Activated CD4-positive, alpha-beta T cell treated with anti-CD3 and anti-CD28 coated beads, Interleukin-2, amount 10 ng/mL, durations not matched to agents 7 days and 5 days (primary cell): ENCODE results near the gene CLASP1. TPM values are rescaled to one million over a fixed set of nuclear protein-coding genes. Genes with fewer than 3 reads are reported as not detected.
"Not testable (repeated sequence)": the region's sequence is repeated elsewhere in the genome, so short reads cannot be mapped to it uniquely, and the experiment has no call there.

ENCODE experiments used
- CTCF ChIA-PET: fragments of 350-600 bp; sonication (Branson Sonifier 250); formaldehyde crosslinking; loops from one replicate; lab custom pipeline; 2021; ENCODE audit warnings: antibody characterized with exemption; lab: Charles Lee
- POLR2A ChIA-PET: fragments of 350-600 bp; sonication (Branson Sonifier 250); formaldehyde crosslinking; loops from one replicate; lab custom pipeline; 2021; ENCODE audit warnings: antibody characterized with exemption; lab: Charles Lee
- DNase-seq: peaks from one replicate; pipeline ENCODE4 v3.0.0-alpha.2; 2020
- H3K27ac Mint-ChIP-seq: one replicate; pipeline ENCODE4 v1.8.0; 2021; ENCODE audit warnings: mild to moderate bottlenecking, moderate library complexity, mixed read lengths
- H3K27me3 Mint-ChIP-seq: one replicate; pipeline ENCODE4 v1.8.0; 2021; ENCODE audit warnings: mixed read lengths
- H3K36me3 Mint-ChIP-seq: one replicate; pipeline ENCODE4 v1.8.0; 2021; ENCODE audit warnings: low read depth, mixed read lengths
- H3K4me1 Mint-ChIP-seq: one replicate; pipeline ENCODE4 v1.8.0; 2021; ENCODE audit warnings: mixed read lengths
- H3K4me3 Mint-ChIP-seq: one replicate; pipeline ENCODE4 v1.8.0; 2021; ENCODE audit warnings: mild to moderate bottlenecking, moderate library complexity, mixed read lengths
- H3K9me3 Mint-ChIP-seq: one replicate; pipeline ENCODE4 v1.8.0; 2021; ENCODE audit warnings: mixed read lengths
- total RNA-seq, 2 experiments: library from RNA; stranded (reverse); gene quantifications; one replicate each; pipeline ENCODE4 v1.2.3, GENCODE V29; 2021

The CLASP1 gene
- total RNA-seq, 2 experiments from 2014 or later = 52.7 to 54.9 TPM

DNA sequence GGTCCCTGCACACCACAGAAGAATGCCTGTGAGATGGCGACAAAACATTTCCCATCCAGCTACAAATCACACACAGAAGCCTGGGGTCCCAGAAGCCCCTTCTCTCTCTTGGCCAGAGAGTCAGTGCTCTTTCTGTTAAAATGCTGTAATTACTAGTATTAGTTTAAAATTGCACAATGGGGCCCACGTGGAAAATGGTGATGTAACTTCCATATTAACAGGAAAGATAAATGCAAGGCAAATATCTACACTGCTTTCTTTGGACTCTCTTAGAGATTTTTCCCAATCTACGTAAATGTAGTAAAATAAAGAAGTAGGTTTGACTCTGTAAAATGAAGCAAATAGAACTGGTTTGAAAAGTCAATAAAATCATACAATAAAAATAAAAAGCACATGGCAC lies 250.4 kb downstream of the CLASP1 start:
- ChIA-PET POLR2A (no interaction called here), CTCF (no interaction called here)
- Mint-ChIP-seq H3K4me1 (no peaks in the 10 kb centered on the region), H3K9me3 (no peaks in the 10 kb centered on the region), H3K27me3 (no peaks in the 10 kb centered on the region), H3K27ac (no peak overlapping the region), H3K4me3 (no peak overlapping the region), H3K36me3 (peaks cover 31% of the 10 kb centered on the region)
- no peak for DNase-seq

DNA sequence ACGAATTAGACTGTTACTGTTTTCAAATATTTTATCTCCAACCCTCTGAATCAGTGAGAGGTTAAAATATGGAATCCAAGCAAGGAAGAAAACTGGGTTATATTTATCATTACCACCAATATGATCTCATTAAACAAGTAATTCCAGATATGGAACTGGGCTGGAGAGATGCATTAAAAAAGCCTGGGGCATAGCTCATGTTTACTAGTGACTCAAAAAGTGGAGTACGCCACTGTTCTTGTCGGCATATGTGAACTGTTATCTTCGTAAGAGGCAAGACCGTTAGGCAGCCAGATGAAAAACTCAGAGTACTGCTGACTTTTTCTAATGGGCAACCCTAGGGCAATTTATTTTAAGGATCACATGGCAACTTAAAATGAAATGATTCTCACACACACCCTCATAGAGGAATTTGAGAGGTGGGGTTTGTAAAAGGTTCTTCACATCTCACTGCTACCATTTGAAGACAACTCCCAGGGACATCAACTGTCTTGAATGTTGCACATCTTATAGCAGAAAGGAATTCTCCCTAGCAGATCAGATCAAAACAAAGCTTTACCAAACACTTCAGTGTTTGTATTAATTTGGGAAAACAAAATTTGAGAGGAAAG lies 259.1 kb downstream of the CLASP1 start:
- H3K9me3 Mint-ChIP-seq = no peaks in the 10 kb centered on the region
- DNase-seq = no peak
- H3K27ac Mint-ChIP-seq = no peak overlapping the region

DNA sequence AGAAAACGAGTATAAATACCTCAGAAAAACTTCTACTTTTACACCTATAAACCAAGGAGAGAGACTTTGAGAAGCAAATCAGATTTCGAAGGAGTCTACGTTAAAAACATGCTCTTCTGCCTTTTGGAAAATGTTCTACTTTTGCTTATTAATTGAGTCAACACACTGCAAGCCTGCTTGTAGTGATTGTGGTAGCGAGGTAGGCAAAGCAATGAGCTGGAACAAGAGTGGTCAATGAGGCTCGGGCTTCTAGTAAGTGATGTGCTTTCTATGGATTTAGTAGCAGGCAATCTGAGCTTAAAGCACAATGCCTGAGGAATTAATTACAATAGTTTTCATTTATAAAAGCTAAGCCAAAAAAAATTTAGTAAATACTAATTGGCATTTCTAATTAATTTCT lies 260.9 kb downstream of the CLASP1 start:
- Mint-ChIP-seq H3K4me1 (no peaks in the 10 kb centered on the region), H3K27me3 (no peaks in the 10 kb centered on the region), H3K9me3 (no peaks in the 10 kb centered on the region), H3K4me3 (no peak overlapping the region), H3K36me3 (peaks cover 21% of the 10 kb centered on the region), H3K27ac (no peak overlapping the region)
- CTCF ChIA-PET = interaction anchor here (1.2 kb wide), 1 partner anchor 198 kb away, joined by 6 read pairs; no protein-coding TSS in a partner anchor
- DNase-seq = no peak
- POLR2A ChIA-PET = no interaction called here

More for the DNA sequence above, 259.1 kb downstream of the CLASP1 start:
- ChIA-PET CTCF (interaction anchor here (0.8 kb wide), 1 partner anchor 48 kb away, joined by 3 read pairs; no protein-coding TSS in a partner anchor), POLR2A (no interaction called here)
- Mint-ChIP-seq H3K4me1 (no peaks in the 10 kb centered on the region), H3K27me3 (no peaks in the 10 kb centered on the region), H3K4me3 (no peak overlapping the region), H3K36me3 (peaks cover 29% of the 10 kb centered on the region)

DNA sequence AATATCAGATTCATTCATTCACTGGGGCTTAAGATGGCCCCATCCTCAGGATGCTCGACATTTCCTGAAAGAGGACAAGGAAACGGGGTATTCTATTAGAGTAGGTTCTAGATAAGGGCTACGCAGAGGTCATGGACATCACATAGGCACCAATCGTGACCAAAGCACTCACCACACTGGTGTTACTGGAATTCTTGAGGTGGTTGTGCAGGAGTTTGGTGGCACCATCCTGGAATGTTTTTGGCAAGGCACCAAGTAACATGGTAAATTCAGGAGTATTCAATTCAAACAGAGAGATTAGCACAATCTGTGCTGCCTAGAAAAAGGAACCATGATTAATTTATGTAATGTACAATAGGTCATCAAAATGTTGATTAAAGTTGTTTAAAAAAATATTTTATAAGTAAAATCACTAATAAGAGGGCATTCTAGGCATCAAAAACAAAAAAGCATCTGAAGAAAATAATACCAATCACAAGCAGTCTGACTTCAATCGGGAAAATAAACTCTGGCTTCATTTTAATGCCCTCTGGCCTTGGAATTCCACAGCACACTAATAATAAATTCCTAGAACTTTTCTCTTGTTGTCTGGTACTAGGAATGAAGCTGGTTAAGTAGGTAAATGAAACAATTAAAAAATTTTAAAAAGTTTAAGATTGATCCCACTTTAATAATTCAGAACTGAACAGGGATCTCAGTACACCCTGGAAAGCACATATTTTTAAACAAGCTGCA lies 261.5 kb downstream of the CLASP1 start:
- no peak overlapping the region for H3K27ac Mint-ChIP-seq
- no peaks in the 10 kb centered on the region for H3K4me1 Mint-ChIP-seq
- ChIA-PET CTCF (interaction anchor here (1.2 kb wide), 1 partner anchor 199 kb away, joined by 6 read pairs; no protein-coding TSS in a partner anchor), POLR2A (no interaction called here)
- peaks cover 26% of the 10 kb centered on the region for H3K36me3 Mint-ChIP-seq
- DNase-seq = no peak
- H3K9me3 Mint-ChIP-seq = no peaks in the 10 kb centered on the region
- no peaks in the 10 kb centered on the region for H3K27me3 Mint-ChIP-seq
- no peak overlapping the region for H3K4me3 Mint-ChIP-seq

DNA sequence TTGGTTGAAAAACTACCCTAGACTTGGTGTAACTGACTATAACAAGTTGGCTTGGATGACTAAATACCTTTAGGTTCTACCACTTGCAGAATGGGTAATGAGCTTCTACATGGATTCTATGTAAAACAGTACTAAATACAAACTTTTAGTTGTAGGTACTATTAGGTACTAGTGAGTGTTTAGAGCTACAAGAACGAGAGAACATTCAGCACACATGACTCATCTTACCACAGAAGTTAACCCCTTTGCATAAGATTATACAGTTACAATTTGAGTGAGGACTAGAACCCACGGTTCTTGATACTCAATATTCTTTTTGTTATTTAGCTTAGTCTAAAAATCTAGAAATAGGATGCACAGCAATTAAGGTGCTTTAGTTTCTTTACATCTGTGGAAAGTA lies 262.6 kb downstream of the CLASP1 start:
- Mint-ChIP-seq H3K36me3 (peaks cover 35% of the 10 kb centered on the region), H3K27me3 (no peaks in the 10 kb centered on the region), H3K27ac (no peak overlapping the region), H3K4me1 (no peaks in the 10 kb centered on the region), H3K9me3 (no peaks in the 10 kb centered on the region), H3K4me3 (no peak overlapping the region)
- ChIA-PET POLR2A (no interaction called here), CTCF (interaction anchor here (1.0 kb wide), 1 partner anchor 16 kb away, joined by 3 read pairs; no protein-coding TSS in a partner anchor)
- DNase-seq = no peak

DNA sequence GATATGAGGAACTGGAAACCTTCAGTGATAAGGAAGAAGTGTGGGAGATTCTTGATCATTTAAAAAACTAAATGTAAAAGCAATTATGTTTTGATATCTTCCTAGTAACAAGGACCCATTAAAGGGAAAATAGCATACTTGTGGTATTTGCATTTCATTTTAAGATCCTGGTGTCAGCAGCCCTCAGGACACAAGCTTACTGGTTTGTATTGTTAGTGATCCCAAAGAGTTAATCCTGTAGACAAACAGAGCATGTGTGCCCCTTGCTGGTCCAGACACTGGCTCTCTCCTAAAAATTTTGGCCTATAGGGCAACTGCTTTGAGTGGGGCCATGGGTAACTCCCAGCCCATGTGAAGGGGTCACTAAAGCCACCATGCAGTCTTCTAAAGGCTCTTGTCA lies 263.2 kb downstream of the CLASP1 start:
- Mint-ChIP-seq H3K27me3 (no peaks in the 10 kb centered on the region), H3K36me3 (peaks cover 35% of the 10 kb centered on the region), H3K4me3 (no peak overlapping the region), H3K27ac (no peak overlapping the region), H3K9me3 (no peaks in the 10 kb centered on the region), H3K4me1 (no peaks in the 10 kb centered on the region)
- DNase-seq = no peak
- CTCF ChIA-PET = no interaction called here
- POLR2A ChIA-PET = no interaction called here

DNA sequence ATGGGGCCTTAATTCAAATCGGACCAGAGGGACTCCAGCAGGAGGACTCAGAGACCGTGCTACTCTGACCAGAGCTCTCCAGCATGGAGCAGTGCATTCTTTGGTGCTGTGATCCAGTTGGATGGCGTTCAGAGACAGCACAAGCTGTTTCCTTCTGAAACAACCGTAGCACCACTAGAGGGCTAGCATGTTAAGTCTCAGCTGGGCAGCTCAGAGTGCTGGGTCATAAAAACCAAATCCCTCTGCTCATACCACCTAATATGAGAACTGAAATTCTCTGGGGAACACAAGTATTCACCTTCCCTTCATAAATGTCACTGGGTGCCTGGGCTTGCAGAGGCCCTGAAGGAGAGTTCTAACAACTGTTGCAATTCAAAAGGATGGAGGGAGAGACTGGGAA lies 266.5 kb downstream of the CLASP1 start:
- Mint-ChIP-seq H3K27ac (no peak overlapping the region), H3K4me3 (no peak overlapping the region)

DNA sequence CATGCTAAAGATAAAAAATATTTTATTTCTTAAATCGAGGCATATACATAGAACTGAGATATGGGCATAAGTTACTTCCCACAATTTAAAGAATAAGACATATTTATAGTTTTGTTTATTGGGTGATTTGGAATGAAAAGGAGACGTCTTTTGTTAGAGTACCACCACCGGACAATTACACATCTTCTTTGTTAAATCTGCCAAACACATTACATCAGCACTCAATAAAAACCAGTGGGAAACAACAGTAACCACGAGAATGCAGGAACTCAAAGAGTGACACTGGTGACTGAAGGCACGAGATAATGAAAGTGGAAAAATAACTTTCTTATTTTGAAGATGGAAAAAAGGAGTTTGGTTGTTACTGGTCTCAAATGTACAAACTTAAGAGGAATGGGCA lies 271.6 kb downstream of the CLASP1 start:
- Mint-ChIP-seq H3K36me3 (peaks cover 50% of the 10 kb centered on the region), H3K27ac (no peak overlapping the region), H3K9me3 (no peaks in the 10 kb centered on the region), H3K27me3 (no peaks in the 10 kb centered on the region), H3K4me3 (no peak overlapping the region), H3K4me1 (no peaks in the 10 kb centered on the region)
- POLR2A ChIA-PET = no interaction called here
- DNase-seq = no peak
- CTCF ChIA-PET = no interaction called here

More for the DNA sequence above, 266.5 kb downstream of the CLASP1 start:
- no peaks in the 10 kb centered on the region for H3K4me1 Mint-ChIP-seq
- H3K36me3 Mint-ChIP-seq = peaks cover 45% of the 10 kb centered on the region
- ChIA-PET POLR2A (no interaction called here), CTCF (no interaction called here)
- H3K9me3 Mint-ChIP-seq = no peaks in the 10 kb centered on the region
- no peak for DNase-seq
- no peaks in the 10 kb centered on the region for H3K27me3 Mint-ChIP-seq

DNA sequence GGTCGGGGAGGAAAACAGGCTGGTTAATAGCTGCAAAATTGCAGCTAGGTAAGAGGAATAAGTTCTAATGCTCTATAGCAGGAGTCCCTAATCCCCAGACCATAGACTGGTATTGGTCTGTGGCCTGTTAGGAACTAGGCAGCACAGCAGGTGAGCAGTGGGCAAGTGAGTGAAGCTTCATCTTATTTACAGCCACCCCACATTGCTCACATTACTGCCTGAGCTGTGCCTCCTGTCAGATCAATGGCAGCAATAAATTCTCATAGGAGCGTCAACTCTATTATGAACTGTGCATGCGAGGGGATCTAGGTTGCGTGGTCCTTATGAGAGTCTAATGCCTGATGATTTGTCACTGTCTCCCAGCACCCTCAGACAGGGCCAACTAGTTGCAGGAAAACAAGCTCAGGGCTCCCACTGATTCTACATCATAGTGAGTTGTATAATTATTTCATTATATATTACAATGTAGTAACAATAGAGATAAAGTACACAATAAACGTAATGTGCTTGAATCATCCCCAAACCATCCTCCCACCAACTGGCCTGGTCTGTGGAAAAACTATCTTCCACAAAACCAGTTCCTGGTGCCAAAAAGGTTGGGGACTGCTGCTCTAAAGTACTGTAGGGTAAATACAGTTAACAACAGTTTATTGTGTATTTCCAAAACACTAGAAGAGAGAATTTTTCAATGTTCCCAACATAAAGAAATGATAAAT lies 272.6 kb downstream of the CLASP1 start:
- Mint-ChIP-seq H3K4me3 (no peak overlapping the region), H3K27me3 (no peaks in the 10 kb centered on the region), H3K36me3 (peaks cover 44% of the 10 kb centered on the region), H3K27ac (no peak overlapping the region), H3K9me3 (no peaks in the 10 kb centered on the region), H3K4me1 (no peaks in the 10 kb centered on the region)
- no peak for DNase-seq
- ChIA-PET CTCF (interaction anchor here (1.3 kb wide), 1 partner anchor 8 kb away, joined by 3 read pairs; no protein-coding TSS in a partner anchor), POLR2A (no interaction called here)

DNA sequence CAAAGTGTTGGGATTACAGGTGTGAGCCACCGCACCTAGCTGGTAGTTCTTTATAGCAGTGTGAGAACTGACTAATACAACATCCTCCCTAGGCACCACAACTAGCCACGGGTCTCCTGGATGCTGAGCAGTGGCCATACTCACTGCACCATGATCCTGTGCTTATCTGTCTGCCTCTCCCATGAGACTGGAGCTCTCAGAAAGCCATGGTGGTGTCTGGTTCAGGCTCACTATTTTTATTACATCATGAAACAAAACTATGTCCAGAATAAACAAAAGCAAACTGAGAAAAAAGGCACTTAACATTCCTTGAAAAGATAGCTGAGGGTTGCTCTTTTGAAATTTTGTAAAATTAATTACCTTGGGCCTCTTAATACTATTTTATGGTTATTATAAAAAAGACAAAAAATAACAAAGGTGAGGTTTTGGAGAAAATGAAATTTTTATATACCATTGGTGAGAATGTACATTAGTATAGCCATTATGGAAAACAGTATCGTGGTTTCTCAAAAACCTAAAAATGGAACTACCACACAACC lies 273.6 kb downstream of the CLASP1 start:
- no peak for DNase-seq
- H3K27ac Mint-ChIP-seq = no peak overlapping the region
- no peak overlapping the region for H3K4me3 Mint-ChIP-seq
- peaks cover 44% of the 10 kb centered on the region for H3K36me3 Mint-ChIP-seq
- POLR2A ChIA-PET = no interaction called here
- no peaks in the 10 kb centered on the region for H3K27me3 Mint-ChIP-seq
- no peaks in the 10 kb centered on the region for H3K4me1 Mint-ChIP-seq
- H3K9me3 Mint-ChIP-seq = no peaks in the 10 kb centered on the region
- CTCF ChIA-PET = interaction anchor here (0.9 to 1.8 kb wide), 3 partner anchors 9 to 291 kb away, joined by 3 to 4 read pairs (median 3); no protein-coding TSS in a partner anchor

DNA sequence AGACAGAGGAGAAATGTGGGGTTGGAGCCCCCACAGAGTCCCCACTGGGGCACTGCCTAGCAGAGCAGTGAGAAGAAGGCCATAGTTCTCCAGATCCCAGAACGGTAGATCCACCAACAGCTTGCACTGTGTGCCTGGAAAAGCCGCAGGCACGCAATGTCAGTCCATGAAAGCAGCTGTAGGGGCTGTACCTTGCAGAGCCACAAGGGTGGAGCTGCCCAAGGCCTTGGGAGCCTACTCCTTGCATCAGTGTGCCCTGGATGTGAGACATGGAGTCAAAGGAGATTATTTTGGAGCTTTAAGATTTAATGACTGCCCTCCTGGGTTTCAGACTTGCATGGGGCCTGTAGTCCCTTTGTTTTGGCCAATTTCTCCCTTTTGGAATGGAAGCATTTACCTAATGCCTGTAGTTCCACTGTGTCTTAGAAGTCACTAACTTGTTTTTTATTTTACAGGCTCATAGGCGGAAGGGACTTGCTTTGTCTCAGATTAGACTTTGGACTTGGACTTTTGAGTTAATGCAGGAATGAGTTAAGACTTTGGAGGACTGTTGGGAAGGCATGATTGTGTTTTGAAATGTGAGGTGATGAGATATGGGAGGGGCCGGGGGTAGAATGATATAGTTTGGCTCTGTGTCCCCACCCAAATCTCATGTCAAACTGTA lies 274.7 kb downstream of the CLASP1 start:
- peaks cover 45% of the 10 kb centered on the region for H3K36me3 Mint-ChIP-seq
- H3K4me1 Mint-ChIP-seq, DNase-seq, POLR2A ChIA-PET, H3K27ac Mint-ChIP-seq, H3K4me3 Mint-ChIP-seq, H3K9me3 Mint-ChIP-seq, H3K27me3 Mint-ChIP-seq: not testable (repeated sequence)
- CTCF ChIA-PET = interaction anchor here (0.7 to 1.8 kb wide), 2 partner anchors 18 to 299 kb away, joined by 4 read pairs; no protein-coding TSS in a partner anchor

DNA sequence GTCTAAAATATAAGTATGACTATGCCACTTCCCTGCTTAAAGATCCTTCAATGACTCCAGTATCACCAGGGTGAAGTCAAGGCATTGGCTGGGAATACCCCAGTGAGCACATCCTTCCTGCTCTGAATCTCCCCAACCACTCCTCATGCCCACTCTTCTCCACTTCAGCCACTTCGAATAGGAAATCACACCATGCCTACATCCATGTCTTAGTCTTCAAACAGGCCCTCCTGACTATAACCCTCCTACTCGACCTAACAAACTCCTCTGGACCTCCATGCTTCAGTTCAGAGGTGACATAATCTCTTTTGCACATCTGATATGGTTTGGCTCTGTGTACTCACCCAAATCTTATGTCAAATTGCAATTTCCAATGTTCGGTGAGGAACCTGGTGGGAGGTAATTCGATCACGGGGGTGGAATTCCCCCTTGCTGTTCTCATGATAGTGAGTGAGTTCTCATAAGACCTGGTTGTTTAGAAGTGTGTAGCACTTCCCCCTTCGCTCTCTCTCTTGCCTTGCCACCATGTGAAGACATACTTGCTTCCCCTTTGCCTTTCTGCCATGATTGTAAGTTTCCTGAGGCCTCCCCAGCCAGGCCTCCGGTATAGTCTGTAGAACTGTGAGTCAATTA lies 276.4 kb downstream of the CLASP1 start:
- DNase-seq = no peak
- CTCF ChIA-PET = no interaction called here
- POLR2A ChIA-PET = no interaction called here
- H3K27me3 Mint-ChIP-seq = no peaks in the 10 kb centered on the region
- H3K9me3 Mint-ChIP-seq = no peaks in the 10 kb centered on the region
- H3K27ac Mint-ChIP-seq = no peak overlapping the region
- H3K36me3 Mint-ChIP-seq = peaks cover 37% of the 10 kb centered on the region
- H3K4me3 Mint-ChIP-seq = no peak overlapping the region
- H3K4me1 Mint-ChIP-seq = no peaks in the 10 kb centered on the region
